ENCODE data around the gene ARMC7. TPM values are rescaled to one million over a fixed set of nuclear protein-coding genes. Genes with fewer than 3 reads are reported as not detected.

ARMC7 gene
- total and polyA plus RNA-seq, 2 of the 4 experiments (the other 2 are of a cell fraction) = 1.8 to 6.9 TPM

GRCh38 chr17:75142236-75142971 lies 32.6 kb downstream of the ARMC7 start:
- H2AK9ac ChIP-seq (replicated peaks; ENCODE audit: low read depth, low read length, poor library complexity) = no peak overlapping the region
- H3K9me1 ChIP-seq (ENCODE audit: insufficient read depth, low read length) = no peaks in the 10 kb centered on the region; the same call in 1 of the 2 replicates
- no peak overlapping the region for H3K56ac ChIP-seq (ENCODE audit: extremely low read depth, insufficient read depth, low read length)
- no peak overlapping the region for H2AK5ac ChIP-seq (ENCODE audit: low read depth, low read length)
- ChIA-PET CTCF (interaction anchor here (0.6 kb wide), 1 partner anchor 83 kb away, joined by 5 read pairs; no protein-coding TSS in a partner anchor), POLR2A (ENCODE audit: unreplicated experiment) (no interaction called here)
- no TSS peak for BruUV-seq (replicated peaks)
- H2BK120ac ChIP-seq (ENCODE audit: low read depth, low read length) = no peak overlapping the region
- no peak overlapping the region for H3K14ac ChIP-seq (replicated peaks; ENCODE audit: low read depth, low read length)
- no peak overlapping the region for H2BK20ac ChIP-seq (ENCODE audit: low read depth, low read length)
- H3K4me2 ChIP-seq (ENCODE audit: low read depth, low read length) = no peak overlapping the region
- no peak for ATAC-seq (ENCODE audit: low read depth)
- 71% methylated on average over 1 of the region's 13 CpGs; no CpG with 5 or more reads in 1 of the 2 experiments for WGBS, 2 experiments (ENCODE audit: extremely low coverage in 2 of 2, insufficient read length in 1 of 2)
- no peak overlapping the region for H3K18ac ChIP-seq (ENCODE audit: low read depth, low read length)
- no peak overlapping the region for H2BK15ac ChIP-seq (ENCODE audit: low read depth, low read length)
- no peak overlapping the region for H4K8ac ChIP-seq (ENCODE audit: low read depth in 2 of 2, low read length in 2 of 2)
- 0 out of 2 replicates have a peak, but pooled peaks cover 4% of the 10 kb centered on the region for H3K4me1 ChIP-seq (ENCODE audit: control insufficient read depth, insufficient read depth, low read length)
- DNase-seq = no peak
- no peak overlapping the region for H2BK5ac ChIP-seq (ENCODE audit: low read depth, low read length, poor library complexity, severe bottlenecking)
- peaks cover 50% of the 10 kb centered on the region for H3K36me3 ChIP-seq (ENCODE audit: control insufficient read depth, insufficient read depth, low read length)
- no peak overlapping the region for H3K27ac ChIP-seq (ENCODE audit: insufficient read depth, low read length)
- no peak overlapping the region for H3K4ac ChIP-seq (ENCODE audit: low read depth, low read length)
- H3K9ac ChIP-seq (ENCODE audit: low read depth, low read length) = no peak overlapping the region
- H4K5ac ChIP-seq (ENCODE audit: low read depth, low read length) = no peak overlapping the region
- in situ Hi-C loops (cut with MboI; ENCODE audit: low sequenced_read_pairs) = no loop called here
- no peak overlapping the region for H3K23ac ChIP-seq (ENCODE audit: low read depth, low read length)
- no peaks in the 10 kb centered on the region for H4K20me1 ChIP-seq (ENCODE audit: insufficient read depth, low read length)
- no peak overlapping the region for H2AFZ ChIP-seq (replicated peaks; ENCODE audit: low read length, poor library complexity)
- H3K79me1 ChIP-seq (ENCODE audit: low read depth in 1 of 2, low read length in 2 of 2) = peaks cover 46 to 68% of the 10 kb centered on the region in 2 experiments
- no peak overlapping the region for H4K91ac ChIP-seq (ENCODE audit: insufficient read depth, low read depth, low read length)
- no peak overlapping the region for H3K4me3 ChIP-seq (ENCODE audit: insufficient read depth, low read depth, low read length)
- TF ChIP-seq SMC3 (IDR thresholded peaks at IDR 0.05; ENCODE audit: low read depth, low read length) (no peak), MAFK (IDR thresholded peaks at IDR 0.05; ENCODE audit: low read depth, low read length) (no peak), RCOR1 (IDR thresholded peaks at IDR 0.05; ENCODE audit: insufficient replicate concordance, low read length) (no peak), MXI1 (IDR thresholded peaks at IDR 0.05; ENCODE audit: borderline replicate concordance, low read depth, low read length) (no peak), POLR2A (IDR thresholded peaks at IDR 0.05; ENCODE audit: low read depth, low read length) (no peak), RAD21 (IDR thresholded peaks at IDR 0.05; ENCODE audit: low read length) (no peak), BHLHE40 (IDR thresholded peaks at IDR 0.05; ENCODE audit: low read depth, low read length) (no peak), RFX5 (IDR thresholded peaks at IDR 0.05; ENCODE audit: low read depth, low read length) (no peak)
- H3K27me3 ChIP-seq (ENCODE audit: control insufficient read depth, insufficient read depth, low read length) = no peaks in the 10 kb centered on the region
- no peaks in the 10 kb centered on the region for H3K9me3 ChIP-seq (ENCODE audit: control insufficient read depth, insufficient read depth, low read length)
- dilution Hi-C loops (cut with HindIII; ENCODE audit: low sequenced_read_pairs, unreplicated experiment) = no loop called here
- intact Hi-C loops (cut with micrococcal nuclease) = no loop called here
